Liver (tissue), 9 donors: ENCODE data around the gene ATP1A3. TPM values are rescaled to one million over a fixed set of nuclear protein-coding genes. Genes with fewer than 3 reads are reported as not detected.

ENCODE experiments used
- DNase-seq: peaks from one replicate; pipeline ENCODE4 v3.0.0-alpha.2; 2017; ENCODE audit warnings: low spot score
- H3K27ac ChIP-seq, 2 donors: one replicate each; pipeline ENCODE4 v1.7.0; 2013; ENCODE audit warnings: inconsistent platforms in 2 of 2, low read length in 2 of 2, control low read depth in 1 of 2, low read depth in 1 of 2, mild to moderate bottlenecking in 1 of 2
- H3K27me3 ChIP-seq, 4 donors: one replicate each; pipeline versions ENCODE4 v1.6.1 to v1.7.0; 2013; ENCODE audit warnings: low read length in 3 of 4, inconsistent platforms in 1 of 4, mild to moderate bottlenecking in 1 of 4, moderate library complexity in 1 of 4; ENCODE audit not compliant: control insufficient read depth in 4 of 4, insufficient read depth in 4 of 4
- H3K36me3 ChIP-seq, 4 donors: one replicate each; pipeline versions ENCODE4 v1.6.1 to v1.7.0; 2013; ENCODE audit warnings: low read length in 3 of 4, mild to moderate bottlenecking in 3 of 4, low read depth in 1 of 4, moderate library complexity in 1 of 4; ENCODE audit not compliant: control insufficient read depth in 4 of 4, insufficient read depth in 3 of 4
- H3K4me1 ChIP-seq, 4 donors: one replicate each; pipeline versions ENCODE4 v1.6.1 to v1.7.0; 2013; ENCODE audit warnings: low read length in 3 of 4, mild to moderate bottlenecking in 3 of 4, moderate library complexity in 1 of 4; ENCODE audit not compliant: control insufficient read depth in 4 of 4, insufficient read depth in 4 of 4
- H3K4me3 ChIP-seq, 3 donors: one replicate each; pipeline versions ENCODE4 v1.6.1 to v1.7.0; 2013; ENCODE audit warnings: low read length in 3 of 3, control low read depth in 1 of 3, low read depth in 1 of 3, mild to moderate bottlenecking in 1 of 3
- H3K9ac ChIP-seq, 2 donors: one replicate each; pipeline ENCODE4 v1.7.0; 2013; ENCODE audit warnings: low read length in 2 of 2, mild to moderate bottlenecking in 2 of 2, moderate library complexity in 2 of 2, control low read depth in 1 of 2, low read depth in 1 of 2
- H3K9me3 ChIP-seq, 4 donors: one replicate each; pipeline versions ENCODE4 v1.6.1 to v1.7.0; 2013; ENCODE audit warnings: low read length in 3 of 4; ENCODE audit not compliant: control insufficient read depth in 4 of 4
- ATF3 ChIP-seq: IDR thresholded peaks from 2 replicates; pipeline ENCODE4 v1.6.1; 2016; ENCODE audit warnings: antibody characterized with exemption
- CTCF ChIP-seq: fragments of 150-350 bp; IDR thresholded peaks from 2 replicates; pipeline ENCODE4 v1.5.1; 2017; ENCODE audit warnings: improper control_type of control experiment, low read depth, low read length; ENCODE audit not compliant: missing input control
- EGR1 ChIP-seq, 2 donors: IDR thresholded peaks; 2 replicates each; pipeline ENCODE4 v1.6.1; 2016 to 2018; ENCODE audit warnings: antibody characterized with exemption in 2 of 2, low read depth in 2 of 2
- FOXA1 ChIP-seq: IDR thresholded peaks from 2 replicates; pipeline ENCODE4 v1.6.1; 2016; ENCODE audit warnings: antibody characterized with exemption
- FOXA2 ChIP-seq: IDR thresholded peaks from 2 replicates; pipeline ENCODE4 v1.6.1; 2016; ENCODE audit warnings: antibody characterized with exemption
- GABPA ChIP-seq, 2 donors: IDR thresholded peaks in 1 of 2; conservative IDR thresholded peaks in 1 of 2; 2 replicates each; pipeline ENCODE4 v1.6.1; 2016; ENCODE audit warnings: antibody characterized with exemption in 2 of 2, mild to moderate bottlenecking in 1 of 2, moderate library complexity in 1 of 2
- HNF4A ChIP-seq, 2 donors: conservative IDR thresholded peaks; 2 replicates each; pipeline ENCODE4 v1.6.1; 2016; ENCODE audit warnings: antibody characterized with exemption in 2 of 2, mild to moderate bottlenecking in 2 of 2
- HNF4G ChIP-seq: IDR thresholded peaks from 2 replicates; pipeline ENCODE4 v1.6.1; 2016; ENCODE audit warnings: antibody characterized with exemption
- JUND ChIP-seq, 2 donors: IDR thresholded peaks; 2 replicates each; pipeline ENCODE4 v1.6.1; 2016; ENCODE audit warnings: antibody characterized with exemption in 2 of 2
- MAX ChIP-seq: IDR thresholded peaks from 2 replicates; pipeline ENCODE4 v1.6.1; 2016; ENCODE audit warnings: antibody characterized with exemption
- NR2F2 ChIP-seq: IDR thresholded peaks from 2 replicates; pipeline ENCODE4 v1.6.1; 2016; ENCODE audit warnings: antibody characterized with exemption
- RAD21 ChIP-seq, 2 donors: IDR thresholded peaks; 2 replicates each; pipeline ENCODE4 v1.6.1; 2016; ENCODE audit warnings: antibody characterized with exemption in 2 of 2, mild to moderate bottlenecking in 2 of 2
- REST ChIP-seq: IDR thresholded peaks from 2 replicates; pipeline ENCODE4 v1.6.1; 2016; ENCODE audit warnings: antibody characterized with exemption, mild to moderate bottlenecking
- RXRA ChIP-seq, 2 donors: IDR thresholded peaks; 2 replicates each; pipeline ENCODE4 v1.6.1; 2017 to 2018; ENCODE audit warnings: antibody characterized with exemption in 2 of 2, mild to moderate bottlenecking in 1 of 2
- SP1 ChIP-seq: IDR thresholded peaks from 2 replicates; pipeline ENCODE4 v1.6.1; 2018; ENCODE audit warnings: antibody characterized with exemption, mild to moderate bottlenecking
- TAF1 ChIP-seq: conservative IDR thresholded peaks from 2 replicates; pipeline ENCODE4 v1.6.1; 2016; ENCODE audit warnings: antibody characterized with exemption, mild to moderate bottlenecking
- YY1 ChIP-seq: IDR thresholded peaks from 2 replicates; pipeline ENCODE4 v1.6.1; 2016; ENCODE audit warnings: antibody characterized with exemption, mild to moderate bottlenecking
- ZBTB33 ChIP-seq: IDR thresholded peaks from 2 replicates; pipeline ENCODE4 v1.6.1; 2016; ENCODE audit warnings: antibody characterized with exemption
- WGBS: extraction: QIAGEN DNeasy Blood & Tissue Kit; methylation state at CpG from one replicate; pipeline ENCODE4 v1.1.7; 2013; 5-methylcytosine and 5-hydroxymethylcytosine counted together
- polyA plus RNA-seq, 2 donors: library from polyadenylated mRNA; stranded (reverse) in 1 of 2; unstranded in 1 of 2; fragments of 200-250 nt in 1 of 2; fragments of >200 nt in 1 of 2; fragmentation: Nextera tagmentation in 1 of 2; extraction: Ambion mirVana in 1 of 2; gene quantifications; one replicate each; pipeline versions ENCODE4 v1.2.1 to v1.2.3, GENCODE V29; 2013 to 2015
- total RNA-seq, 2 donors: library from RNA; depleted of rRNA; stranded (reverse); fragments of >200 nt; gene quantifications; one replicate each; pipeline ENCODE4 v1.2.3, GENCODE V29; 2014
- donor health status: healthy.
- donor health status: healthy.
- donor health status: healthy.
- donor health status: healthy.
- donor health status: healthy.

Gene ATP1A3
- total and polyA plus RNA-seq, 4 donors: 0.05 to 0.09 (median 0.08) TPM; not detected in 1

- H3K27me3 ChIP-seq: no peaks in the 10 kb centered on the region
- H3K9me3 ChIP-seq: no peaks in the 10 kb centered on the region
- H3K27ac ChIP-seq: no peak overlapping the region
- WGBS: 95% methylated on average over 3 of the region's 3 CpGs
- TF ChIP-seq HNF4A (conservative IDR thresholded peaks at IDR 0.05) (no peak), FOXA2 (no peak), REST (no peak), YY1 (no peak), GABPA (IDR thresholded peaks at IDR 0.05 in 1 of 2, conservative IDR thresholded peaks at IDR 0.05 in 1 of 2) (no peak), ZBTB33 (no peak), RAD21 (IDR thresholded peaks at IDR 0.05) (no peak)
- DNase-seq: no peak
- H3K4me1 ChIP-seq: no peaks in the 10 kb centered on the region
- H3K4me3 ChIP-seq: no peak overlapping the region
- H3K36me3 ChIP-seq: no peaks in the 10 kb centered on the region
- no peak overlapping the region for H3K9ac ChIP-seq
These were observed 46.9 kb downstream of the ATP1A3 start for GRCh38 chr19:41947091-41947490.

GRCh38 chr19:41945135-41945766, 48.8 kb downstream of the ATP1A3 start:
- peaks cover 0 to 5% (median 0%) of the 10 kb centered on the region in 4 donors for H3K27me3 ChIP-seq
- H3K36me3 ChIP-seq: no peaks in the 10 kb centered on the region
- no peak for DNase-seq
- H3K4me3 ChIP-seq: no peak overlapping the region
- WGBS: 83% methylated on average over 8 of the region's 8 CpGs
- H3K27ac ChIP-seq: no peak overlapping the region
- no peaks in the 10 kb centered on the region for H3K9me3 ChIP-seq
- H3K4me1 ChIP-seq: peaks cover 0 to 8% (median 3%) of the 10 kb centered on the region in 4 donors
- TF ChIP-seq ATF3 (no peak), EGR1 (IDR thresholded peaks at IDR 0.05; ENCODE audit: low read depth in 2 of 2) (no peak), TAF1 (no peak), RAD21 (IDR thresholded peaks at IDR 0.05) (no peak), REST (no peak), ZBTB33 (no peak), FOXA2 (no peak), FOXA1 (no peak), MAX (no peak), HNF4G (no peak), NR2F2 (no peak), YY1 (no peak), SP1 (no peak), HNF4A (conservative IDR thresholded peaks at IDR 0.05) (no peak), RXRA (IDR thresholded peaks at IDR 0.05) (no peak), CTCF (no peak), GABPA (IDR thresholded peaks at IDR 0.05 in 1 of 2, conservative IDR thresholded peaks at IDR 0.05 in 1 of 2) (no peak), JUND (IDR thresholded peaks at IDR 0.05) (no peak)
- H3K9ac ChIP-seq: no peak overlapping the region
